Tibial nerve (tissue), 4 donors: Measurements from ENCODE around the gene DAB1.

ENCODE experiments used
- EP300 ChIP-seq, 2 donors: sonication (generic); formaldehyde crosslinking; IDR thresholded peaks; one replicate each; pipeline ENCODE4 v1.6.1; 2017; ENCODE audit warnings: antibody characterized with exemption in 2 of 2, mild to moderate bottlenecking in 1 of 2
- POLR2A ChIP-seq, 2 donors: fragments of 450-650 bp; IDR thresholded peaks; one replicate each; pipeline ENCODE4 v1.6.1; 2017; ENCODE audit warnings: antibody characterized with exemption in 2 of 2, mild to moderate bottlenecking in 2 of 2, moderate library complexity in 2 of 2
- TF ChIP-seq, protein P1 (sequence below), 5 experiments: fragments of 200-600 bp in 3 of 5; fragments of 450-650 bp in 2 of 5; sonication (generic) in 3 of 5; IDR thresholded peaks; one replicate each; pipeline ENCODE4 v1.5.1; 2016 to 2019; ENCODE audit warnings: antibody characterized with exemption in 5 of 5, mild to moderate bottlenecking in 3 of 5, moderate library complexity in 2 of 5

DNA sequence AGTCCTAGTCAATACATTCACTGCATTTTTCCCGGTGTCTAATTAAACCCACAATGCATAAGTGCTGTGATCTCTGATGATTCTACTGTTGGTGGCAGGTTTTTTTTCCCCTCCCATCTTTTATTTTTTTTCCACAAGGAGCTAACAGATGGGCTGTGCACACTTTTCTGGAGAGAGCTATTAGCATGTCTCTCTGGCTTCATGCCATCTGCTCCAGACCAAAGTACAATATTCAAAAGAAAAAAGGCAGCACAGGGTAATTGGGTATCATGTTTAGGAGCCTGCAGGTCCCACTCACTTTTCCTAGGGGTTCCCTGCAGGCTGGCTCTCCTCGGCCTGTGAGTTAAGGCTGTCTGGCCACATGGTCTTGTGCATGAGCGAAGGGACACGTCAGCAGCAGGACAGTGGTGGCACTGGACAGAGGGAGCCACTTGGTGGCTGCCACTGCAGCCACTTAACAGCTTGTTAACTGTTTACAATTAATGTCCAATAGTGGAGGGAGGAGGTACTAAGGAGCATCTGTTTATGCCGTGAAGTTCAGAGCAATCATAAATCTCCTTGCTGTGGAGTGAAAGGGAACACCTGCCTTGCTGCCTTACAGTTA is 404.5 kb downstream of the DAB1 start:
- TF ChIP-seq, protein P1, sequence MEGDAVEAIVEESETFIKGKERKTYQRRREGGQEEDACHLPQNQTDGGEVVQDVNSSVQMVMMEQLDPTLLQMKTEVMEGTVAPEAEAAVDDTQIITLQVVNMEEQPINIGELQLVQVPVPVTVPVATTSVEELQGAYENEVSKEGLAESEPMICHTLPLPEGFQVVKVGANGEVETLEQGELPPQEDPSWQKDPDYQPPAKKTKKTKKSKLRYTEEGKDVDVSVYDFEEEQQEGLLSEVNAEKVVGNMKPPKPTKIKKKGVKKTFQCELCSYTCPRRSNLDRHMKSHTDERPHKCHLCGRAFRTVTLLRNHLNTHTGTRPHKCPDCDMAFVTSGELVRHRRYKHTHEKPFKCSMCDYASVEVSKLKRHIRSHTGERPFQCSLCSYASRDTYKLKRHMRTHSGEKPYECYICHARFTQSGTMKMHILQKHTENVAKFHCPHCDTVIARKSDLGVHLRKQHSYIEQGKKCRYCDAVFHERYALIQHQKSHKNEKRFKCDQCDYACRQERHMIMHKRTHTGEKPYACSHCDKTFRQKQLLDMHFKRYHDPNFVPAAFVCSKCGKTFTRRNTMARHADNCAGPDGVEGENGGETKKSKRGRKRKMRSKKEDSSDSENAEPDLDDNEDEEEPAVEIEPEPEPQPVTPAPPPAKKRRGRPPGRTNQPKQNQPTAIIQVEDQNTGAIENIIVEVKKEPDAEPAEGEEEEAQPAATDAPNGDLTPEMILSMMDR (IDR thresholded peaks at IDR 0.05), result no peak
- TF ChIP-seq EP300 (IDR thresholded peaks at IDR 0.05) (no peak), POLR2A (IDR thresholded peaks at IDR 0.05) (no peak)
